Gastrocnemius medialis (tissue), 4 donors: ENCODE measurements around the gene CBX1.

ENCODE experiments used
- POLR2A ChIP-seq, 2 donors: fragments of 450-650 bp; IDR thresholded peaks; one replicate each; pipeline ENCODE4 v1.6.1; 2017; ENCODE audit warnings: antibody characterized with exemption in 2 of 2, mild to moderate bottlenecking in 2 of 2, moderate library complexity in 2 of 2
- TF ChIP-seq, protein P1 (sequence below), 5 experiments: fragments of 450-650 bp in 3 of 5; fragments of 200-600 bp in 2 of 5; sonication (generic) in 2 of 5; IDR thresholded peaks in 4 of 5; conservative IDR thresholded peaks in 1 of 5; 1 replicate in 4 of 5; 2 replicates in 1 of 5; pipeline ENCODE4 v1.5.1; 2016 to 2019; ENCODE audit warnings: antibody characterized with exemption in 5 of 5, mild to moderate bottlenecking in 3 of 5, moderate library complexity in 3 of 5

DNA sequence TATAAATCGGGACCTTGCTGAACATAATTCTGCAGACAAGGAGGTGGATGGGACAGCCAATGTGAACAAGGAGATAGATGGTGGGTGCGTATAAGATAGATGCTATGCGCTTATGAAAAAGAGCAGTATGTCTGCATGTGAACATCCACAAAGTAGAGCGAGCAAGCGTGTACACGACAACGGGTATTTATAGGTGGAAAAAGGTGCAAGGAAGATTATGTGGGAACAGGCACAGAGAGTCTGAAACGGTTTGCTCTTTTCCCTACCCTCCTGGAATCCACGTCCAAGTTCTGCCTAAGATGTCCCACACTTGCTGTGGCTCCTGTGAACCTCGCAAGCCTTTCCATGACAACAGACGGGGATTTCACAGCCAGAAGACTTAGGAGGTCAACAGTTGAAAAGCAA, 49.3 kb upstream of the CBX1 start:
- TF ChIP-seq, protein P1, sequence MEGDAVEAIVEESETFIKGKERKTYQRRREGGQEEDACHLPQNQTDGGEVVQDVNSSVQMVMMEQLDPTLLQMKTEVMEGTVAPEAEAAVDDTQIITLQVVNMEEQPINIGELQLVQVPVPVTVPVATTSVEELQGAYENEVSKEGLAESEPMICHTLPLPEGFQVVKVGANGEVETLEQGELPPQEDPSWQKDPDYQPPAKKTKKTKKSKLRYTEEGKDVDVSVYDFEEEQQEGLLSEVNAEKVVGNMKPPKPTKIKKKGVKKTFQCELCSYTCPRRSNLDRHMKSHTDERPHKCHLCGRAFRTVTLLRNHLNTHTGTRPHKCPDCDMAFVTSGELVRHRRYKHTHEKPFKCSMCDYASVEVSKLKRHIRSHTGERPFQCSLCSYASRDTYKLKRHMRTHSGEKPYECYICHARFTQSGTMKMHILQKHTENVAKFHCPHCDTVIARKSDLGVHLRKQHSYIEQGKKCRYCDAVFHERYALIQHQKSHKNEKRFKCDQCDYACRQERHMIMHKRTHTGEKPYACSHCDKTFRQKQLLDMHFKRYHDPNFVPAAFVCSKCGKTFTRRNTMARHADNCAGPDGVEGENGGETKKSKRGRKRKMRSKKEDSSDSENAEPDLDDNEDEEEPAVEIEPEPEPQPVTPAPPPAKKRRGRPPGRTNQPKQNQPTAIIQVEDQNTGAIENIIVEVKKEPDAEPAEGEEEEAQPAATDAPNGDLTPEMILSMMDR (IDR thresholded peaks at IDR 0.05 in 4 of 5, conservative IDR thresholded peaks at IDR 0.05 in 1 of 5) = no peak
- TF ChIP-seq POLR2A (IDR thresholded peaks at IDR 0.05) = no peak
